Measurements from ENCODE around the gene NFYC. TPM values are rescaled to one million over a fixed set of nuclear protein-coding genes. Genes with fewer than 3 reads are reported as not detected.
A peak's percentile ranks its signal among the peaks of the same experiment; 100 is the strongest.

Gene NFYC
- total RNA-seq, 3 donors from 2014 or later = 42.7 to 69.7 (median 55.7) TPM

- intact Hi-C loops (cut with DNase I; ENCODE audit: low total_unique reads) = no loop called here
- H3K27ac ChIP-seq = no peak overlapping the region
- no peak overlapping the region for H3K4me3 ChIP-seq
- no peak for DNase-seq (ENCODE audit: low spot score in 2 of 2)
- no peaks in the 10 kb centered on the region for H3K27me3 ChIP-seq
- no peaks in the 10 kb centered on the region for H3K4me1 ChIP-seq
- TF ChIP-seq POLR2AphosphoS5 (IDR thresholded peaks at IDR 0.05) (no peak), POLR2A (IDR thresholded peaks at IDR 0.05) (no peak), CTCF (IDR thresholded peaks at IDR 0.05) (no peak)
- peaks cover 12% of the 10 kb centered on the region for H3K36me3 ChIP-seq
- no peaks in the 10 kb centered on the region for H3K9me3 ChIP-seq
Measured at GRCh38 chr1:40763742-40764532, 72.4 kb downstream of the NFYC start.

GRCh38 chr1:40764981-40765380 is 73.5 kb downstream of the NFYC start:
- no peak for DNase-seq (ENCODE audit: low spot score in 2 of 2)
- H3K4me3 ChIP-seq = no peak overlapping the region
- TF ChIP-seq POLR2A (IDR thresholded peaks at IDR 0.05) (no peak), CTCF (IDR thresholded peaks at IDR 0.05) (no peak), POLR2AphosphoS5 (IDR thresholded peaks at IDR 0.05) (no peak)
- no peaks in the 10 kb centered on the region for H3K4me1 ChIP-seq
- H3K27me3 ChIP-seq = no peaks in the 10 kb centered on the region
- no peaks in the 10 kb centered on the region for H3K9me3 ChIP-seq
- intact Hi-C loops (cut with DNase I; ENCODE audit: low total_unique reads) = no loop called here
- H3K27ac ChIP-seq = no peak overlapping the region
- H3K36me3 ChIP-seq = peaks cover 12% of the 10 kb centered on the region

GRCh38 chr1:40766017-40766416 is 74.5 kb downstream of the NFYC start:
- Histone ChIP-seq H3K4me1 (no peaks in the 10 kb centered on the region), H3K27ac (no peak overlapping the region), H3K36me3 (peaks cover 12% of the 10 kb centered on the region), H3K4me3 (no peak overlapping the region), H3K9me3 (no peaks in the 10 kb centered on the region), H3K27me3 (no peaks in the 10 kb centered on the region)
- DNase-seq (ENCODE audit: low spot score in 2 of 2) = no peak
- TF ChIP-seq POLR2A (IDR thresholded peaks at IDR 0.05) (no peak), POLR2AphosphoS5 (IDR thresholded peaks at IDR 0.05) (no peak), CTCF (IDR thresholded peaks at IDR 0.05) (no peak)
- intact Hi-C loops (cut with DNase I; ENCODE audit: low total_unique reads) = no loop called here

GRCh38 chr1:40766560-40766959 is 75.1 kb downstream of the NFYC start:
- Histone ChIP-seq H3K4me3 (no peak overlapping the region), H3K27me3 (no peaks in the 10 kb centered on the region), H3K36me3 (peaks cover 12% of the 10 kb centered on the region), H3K4me1 (no peaks in the 10 kb centered on the region), H3K27ac (no peak overlapping the region), H3K9me3 (no peaks in the 10 kb centered on the region)
- no peak for DNase-seq (ENCODE audit: low spot score in 2 of 2)
- intact Hi-C loops (cut with DNase I; ENCODE audit: low total_unique reads) = no loop called here
- no peak for TF ChIP-seq CTCF (IDR thresholded peaks at IDR 0.05)
- no peak for TF ChIP-seq POLR2A (IDR thresholded peaks at IDR 0.05)
- no peak for TF ChIP-seq POLR2AphosphoS5 (IDR thresholded peaks at IDR 0.05)

GRCh38 chr1:40768146-40768990 is 76.9 kb downstream of the NFYC start:
- no peaks in the 10 kb centered on the region for H3K27me3 ChIP-seq
- peak overlapping the region; percentile 9 to 17 for H3K27ac ChIP-seq
- no peak for TF ChIP-seq POLR2AphosphoS5 (IDR thresholded peaks at IDR 0.05)
- TF ChIP-seq CTCF (IDR thresholded peaks at IDR 0.05) = no peak
- no peak for TF ChIP-seq POLR2A (IDR thresholded peaks at IDR 0.05)
- H3K4me3 ChIP-seq = no peak overlapping the region
- H3K9me3 ChIP-seq = no peaks in the 10 kb centered on the region
- intact Hi-C loops (cut with DNase I; ENCODE audit: low total_unique reads) = no loop called here
- DNase-seq (ENCODE audit: low spot score in 2 of 2) = no peak
- H3K4me1 ChIP-seq = no peaks in the 10 kb centered on the region
- H3K36me3 ChIP-seq = peaks cover 12% of the 10 kb centered on the region

All from breast epithelium (tissue), 4 donors.